HepG2 (cell line): ENCODE data around the gene PKP1. TPM values are rescaled to one million over a fixed set of nuclear protein-coding genes. Genes with fewer than 3 reads are reported as not detected.

Experiments used
- ATAC-seq: fragments of 200-7000 bp; cut with Tn5 transposase; 3 replicates; pipeline ENCODE4 v1.9.1; 2020; ENCODE audit warnings: mild to moderate bottlenecking, moderate library complexity
- BruUV-seq: library from RNA; stranded (reverse); fragments of 400-500 nt; replicated peaks from 2 replicates; lab custom pipeline; 2021; lab: Mats Ljungman, UMichigan
- CTCF ChIA-PET: fragments of 300-600 bp; formaldehyde crosslinking; extraction: SDS; loops from one replicate; lab custom pipeline; 2021; ENCODE audit warnings: low total read pairs, inconsistent platforms, low intra/inter-chr PET ratio; lab: Yijun Ruan, JAX
- POLR2A ChIA-PET: fragments of 350-600 bp; sonication (Branson Sonifier 250); formaldehyde crosslinking; loops from one replicate; lab custom pipeline; 2020; ENCODE audit warnings: antibody characterized with exemption, inconsistent platforms; lab: Yijun Ruan, JAX
- DNase-seq: peaks from one replicate; pipeline ENCODE4 v3.0.0-alpha.2; 2015; ENCODE audit warnings: low spot score
- FAIRE-seq: peaks from 3 replicates; lab custom pipeline; 2011; peaks lifted over from hg19 to GRCh38; lab: Jason Lieb, UNC
- H2AFZ ChIP-seq: one replicate; pipeline ENCODE4 v1.6.1; 2011; ENCODE audit warnings: low read length, inconsistent platforms
- H3K27ac ChIP-seq: fragments of 300-600 bp; 3 replicates; pipeline ENCODE4 v1.8.0; 2011; ENCODE audit warnings: mixed run types, mild to moderate bottlenecking, mixed read lengths, low read length, inconsistent platforms; ENCODE audit not compliant: insufficient read depth; ENCODE audit errors: extremely low read length
- H3K27me3 ChIP-seq, 2 experiments: fragments of 200-600 bp in 1 of 2; 2 replicates in 1 of 2; 3 replicates in 1 of 2; pipeline versions ENCODE4 v1.6.0 to v1.8.0; 2011; ENCODE audit warnings: low read length in 2 of 2, mild to moderate bottlenecking in 2 of 2, moderate library complexity in 2 of 2, inconsistent platforms in 1 of 2; ENCODE audit not compliant: insufficient read depth in 2 of 2, control insufficient read depth in 1 of 2
- H3K36me3 ChIP-seq, 2 experiments: fragments of 200-600 bp in 1 of 2; replicated peaks in 1 of 2; 2 replicates in 1 of 2; 3 replicates in 1 of 2; pipeline versions ENCODE4 v1.5.1 to v1.8.0; 2011; ENCODE audit warnings: low read length in 2 of 2, inconsistent platforms in 1 of 2; ENCODE audit not compliant: insufficient read depth in 2 of 2, control insufficient read depth in 1 of 2
- H3K4me1 ChIP-seq: 2 replicates; pipeline ENCODE4 v1.5.1; 2012; ENCODE audit warnings: low read length, inconsistent platforms; ENCODE audit not compliant: insufficient read depth
- H3K4me2 ChIP-seq: 2 replicates; pipeline ENCODE4 v1.6.0; 2011; ENCODE audit warnings: low read depth, low read length, inconsistent platforms
- H3K4me3 ChIP-seq, 3 experiments: fragments of 200-600 bp in 1 of 3; sonication (generic), shearing (Covaris generic) in 1 of 3; replicated peaks in 1 of 3; 2 replicates each; pipeline ENCODE4 v1.5.1; 2011 to 2016; ENCODE audit warnings: low read length in 3 of 3, inconsistent platforms in 2 of 3, low read depth in 2 of 3, mild to moderate bottlenecking in 2 of 3, control low read depth in 1 of 3, mixed read lengths in 1 of 3; ENCODE audit not compliant: insufficient read depth in 1 of 3
- H3K79me2 ChIP-seq: one replicate; pipeline ENCODE4 v1.6.1; 2011; ENCODE audit warnings: low read length, inconsistent platforms; ENCODE audit not compliant: insufficient read depth
- H3K9ac ChIP-seq: 2 replicates; pipeline ENCODE4 v1.6.0; 2011; ENCODE audit warnings: mild to moderate bottlenecking, low read depth, low read length, inconsistent platforms; ENCODE audit not compliant: insufficient read depth
- H3K9me3 ChIP-seq: 2 replicates; pipeline ENCODE4 v1.5.1; 2012; ENCODE audit warnings: mild to moderate bottlenecking, low read length
- H4K20me1 ChIP-seq: 2 replicates; pipeline ENCODE4 v1.6.0; 2011; ENCODE audit warnings: inconsistent platforms, mild to moderate bottlenecking, low read length, moderate library complexity; ENCODE audit not compliant: insufficient read depth
- ARID2 ChIP-seq: sonication (generic); formaldehyde crosslinking; IDR thresholded peaks from 2 replicates; pipeline ENCODE4 v1.8.1; 2022; ENCODE audit warnings: mild to moderate bottlenecking, missing genetic modification reagents, borderline replicate concordance
- ATF1 ChIP-seq: IDR thresholded peaks from 2 replicates; pipeline ENCODE4 v1.6.1; 2016; ENCODE audit warnings: mild to moderate bottlenecking, control low read depth
- CEBPZ ChIP-seq: IDR thresholded peaks from 2 replicates; pipeline ENCODE4 v1.6.1; 2012; ENCODE audit warnings: low read length, improper control_type of control experiment
- DDIT3 ChIP-seq: sonication (generic); formaldehyde crosslinking; IDR thresholded peaks from 2 replicates; pipeline ENCODE4 v1.4.0; 2020; ENCODE audit warnings: mild to moderate bottlenecking, missing genetic modification reagents
- E2F2 ChIP-seq: sonication (generic); formaldehyde crosslinking; IDR thresholded peaks from 2 replicates; pipeline ENCODE4 v1.4.0; 2020; ENCODE audit warnings: missing genetic modification reagents, borderline replicate concordance
- GPBP1L1 ChIP-seq: sonication (generic); formaldehyde crosslinking; IDR thresholded peaks from 2 replicates; pipeline ENCODE4 v1.5.0; 2020; ENCODE audit warnings: mild to moderate bottlenecking, missing genetic modification reagents
- ISL2 ChIP-seq: sonication (generic); formaldehyde crosslinking; IDR thresholded peaks from 2 replicates; pipeline ENCODE4 v1.5.0; 2020; ENCODE audit warnings: missing genetic modification reagents
- SSRP1 ChIP-seq: IDR thresholded peaks from 2 replicates; pipeline ENCODE4 v1.6.1; 2016; ENCODE audit warnings: control low read depth
- ZNF350 ChIP-seq: sonication (generic); formaldehyde crosslinking; IDR thresholded peaks from 2 replicates; pipeline ENCODE4 v1.4.0; 2020; ENCODE audit warnings: mild to moderate bottlenecking, low read depth, missing genetic modification reagents, borderline replicate concordance
- ZNF547 ChIP-seq: sonication (generic); formaldehyde crosslinking; IDR thresholded peaks from 2 replicates; pipeline ENCODE4 v1.5.1; 2020; ENCODE audit warnings: mild to moderate bottlenecking, missing genetic modification reagents
- ZNF570 ChIP-seq: sonication (generic); formaldehyde crosslinking; IDR thresholded peaks from 2 replicates; pipeline ENCODE4 v1.4.0; 2020; ENCODE audit warnings: mild to moderate bottlenecking, missing genetic modification reagents, borderline replicate concordance
- ZNF576 ChIP-seq: sonication (generic); formaldehyde crosslinking; IDR thresholded peaks from 2 replicates; pipeline ENCODE4 v1.4.0; 2020; ENCODE audit warnings: mild to moderate bottlenecking, missing genetic modification reagents
- ZSCAN12 ChIP-seq: sonication (generic); formaldehyde crosslinking; IDR thresholded peaks from 2 replicates; pipeline ENCODE4 v1.9.0; 2021; ENCODE audit warnings: mild to moderate bottlenecking, missing genetic modification reagents
- WGBS: methylation state at CpG from one replicate; pipeline ENCODE4 v1.1.6; 2017; ENCODE audit warnings: low lambda C conversion rate; 5-methylcytosine and 5-hydroxymethylcytosine counted together
- in situ Hi-C: cut with HindIII; loops from 2 replicates; pipeline ENCODE4 v1.10.0; 2017; ENCODE audit warnings: low pct_unique_long_range_greater_than_20kb; ENCODE audit not compliant: extremely low pct_ligation_motif_present
- intact Hi-C: fragments of 100-400 bp; cut with micrococcal nuclease; formaldehyde crosslinking; loops from one replicate; pipeline ENCODE4 v1.10.0; 2022; ENCODE audit not compliant: unreplicated experiment
- polyA plus RNA-seq, 8 experiments: library from polyadenylated mRNA; depleted of rRNA in 3 of 8; stranded (reverse) in 7 of 8; unstranded in 1 of 8; fragments of >200 nt; fragmentation: Illumina TruSeq in 4 of 8; extraction: Trizol in 4 of 8; gene quantifications; 2 replicates each; pipeline versions ENCODE4 v1.2.1 to v1.2.3, GENCODE V29; 2011 to 2016; ENCODE audit warnings: low read depth in 4 of 8, missing spikeins in 1 of 8, mixed read lengths in 1 of 8; ENCODE audit not compliant: insufficient read depth in 1 of 8
- total RNA-seq, 5 experiments: library from RNA; depleted of rRNA; stranded (reverse); fragments of >200 nt; fragmentation: Illumina TruSeq; extraction: Trizol; gene quantifications; 2 replicates each; pipeline ENCODE4 v1.2.3, GENCODE V29; 2016; ENCODE audit warnings: low read depth in 1 of 5

The PKP1 gene
- total and polyA plus RNA-seq, 2 of the 13 experiments (the other 11 are each of a cell fraction or from before 2014, with no cell fraction given) = not detected

- H3K79me2 ChIP-seq = no peaks in the 10 kb centered on the region
- no peaks in the 10 kb centered on the region for H3K36me3 ChIP-seq
Observed at GRCh38 chr1:201313086-201313485, 29.8 kb downstream of the PKP1 start.

GRCh38 chr1:201316556-201316955, 33.2 kb downstream of the PKP1 start:
- no peak overlapping the region for H3K9ac ChIP-seq
- no peak overlapping the region for H2AFZ ChIP-seq
- H3K4me3 ChIP-seq = no peak overlapping the region
- H3K4me1 ChIP-seq = no peaks in the 10 kb centered on the region
- in situ Hi-C loops (no loop called here), intact Hi-C loops (no loop called here)
- no peaks in the 10 kb centered on the region for H4K20me1 ChIP-seq
- DNase-seq (no peak), FAIRE-seq (no peak), ATAC-seq (no peak)
- ChIA-PET POLR2A (no interaction called here), CTCF (no interaction called here)
- H3K27me3 ChIP-seq = peaks cover 1 to 14% of the 10 kb centered on the region in 2 experiments; a peak in 2 of 5 replicates
- H3K36me3 ChIP-seq = no peaks in the 10 kb centered on the region
- no TSS peak for BruUV-seq
- H3K4me2 ChIP-seq = no peak overlapping the region
- H3K27ac ChIP-seq = no peak overlapping the region
- TF ChIP-seq ATF1 (CRISPR knock-in tag) (no peak), ARID2 (CRISPR knock-in tag) (no peak), ZNF570 (CRISPR knock-in tag) (no peak), SSRP1 (no peak), E2F2 (CRISPR knock-in tag) (no peak), GPBP1L1 (CRISPR knock-in tag) (no peak), ISL2 (CRISPR knock-in tag) (no peak), ZNF576 (CRISPR knock-in tag) (no peak), ZNF350 (CRISPR knock-in tag) (no peak), CEBPZ (no peak)
- H3K9me3 ChIP-seq = no peaks in the 10 kb centered on the region
- H3K79me2 ChIP-seq = no peaks in the 10 kb centered on the region
- 13% methylated on average over 3 of the region's 5 CpGs for WGBS

More at GRCh38 chr1:201313086-201313485, 29.8 kb downstream of the PKP1 start:
- TF ChIP-seq ZSCAN12 (CRISPR knock-in tag) (no peak), DDIT3 (no peak), ZNF547 (CRISPR knock-in tag) (no peak)
- H3K27ac ChIP-seq = no peak overlapping the region
- POLR2A ChIA-PET = no interaction called here
- in situ Hi-C loops = no loop called here
- no peak overlapping the region for H2AFZ ChIP-seq
- BruUV-seq = no TSS peak
- no peaks in the 10 kb centered on the region for H3K9me3 ChIP-seq
- ATAC-seq (no peak), DNase-seq (no peak), FAIRE-seq (no peak)
- peaks cover 10% of the 10 kb centered on the region for H3K4me1 ChIP-seq
- peaks cover 1 to 13% of the 10 kb centered on the region in 2 experiments; a peak in 2 of 5 replicates for H3K27me3 ChIP-seq
- H3K9ac ChIP-seq = no peak overlapping the region
- H3K4me2 ChIP-seq = no peak overlapping the region
- intact Hi-C loops = no loop called here
- WGBS = 80% methylated on average over 1 of the region's 16 CpGs
- CTCF ChIA-PET = no interaction called here
- H3K4me3 ChIP-seq = no peak overlapping the region
- H4K20me1 ChIP-seq = no peaks in the 10 kb centered on the region
